IMR-90 (cell line): Measurements from ENCODE around the gene SLC25A6.

Source experiments
- ELK1 ChIP-seq: fragments of 150-350 bp; IDR thresholded peaks from 2 replicates; pipeline ENCODE4 v1.6.1; 2016; ENCODE audit warnings: low read depth, mild to moderate bottlenecking, low read length, moderate library complexity, borderline replicate concordance
- MAFK ChIP-seq: IDR thresholded peaks from 2 replicates; pipeline ENCODE4 v1.6.1; 2012; ENCODE audit warnings: low read depth, low read length, improper control_type of control experiment
- MXI1 ChIP-seq: IDR thresholded peaks from 2 replicates; pipeline ENCODE4 v1.6.1; 2012; ENCODE audit warnings: low read depth, mild to moderate bottlenecking, low read length, moderate library complexity, borderline replicate concordance
- RFX5 ChIP-seq: IDR thresholded peaks from 2 replicates; pipeline ENCODE4 v1.8.0; 2012; ENCODE audit warnings: low read depth, mild to moderate bottlenecking, low read length, moderate library complexity
- TF ChIP-seq, protein P1 (sequence below): conservative IDR thresholded peaks from 2 replicates; pipeline ENCODE4 v1.5.1; 2012; ENCODE audit warnings: mild to moderate bottlenecking, low read depth, low read length, improper control_type of control experiment

- TF ChIP-seq, protein P1, sequence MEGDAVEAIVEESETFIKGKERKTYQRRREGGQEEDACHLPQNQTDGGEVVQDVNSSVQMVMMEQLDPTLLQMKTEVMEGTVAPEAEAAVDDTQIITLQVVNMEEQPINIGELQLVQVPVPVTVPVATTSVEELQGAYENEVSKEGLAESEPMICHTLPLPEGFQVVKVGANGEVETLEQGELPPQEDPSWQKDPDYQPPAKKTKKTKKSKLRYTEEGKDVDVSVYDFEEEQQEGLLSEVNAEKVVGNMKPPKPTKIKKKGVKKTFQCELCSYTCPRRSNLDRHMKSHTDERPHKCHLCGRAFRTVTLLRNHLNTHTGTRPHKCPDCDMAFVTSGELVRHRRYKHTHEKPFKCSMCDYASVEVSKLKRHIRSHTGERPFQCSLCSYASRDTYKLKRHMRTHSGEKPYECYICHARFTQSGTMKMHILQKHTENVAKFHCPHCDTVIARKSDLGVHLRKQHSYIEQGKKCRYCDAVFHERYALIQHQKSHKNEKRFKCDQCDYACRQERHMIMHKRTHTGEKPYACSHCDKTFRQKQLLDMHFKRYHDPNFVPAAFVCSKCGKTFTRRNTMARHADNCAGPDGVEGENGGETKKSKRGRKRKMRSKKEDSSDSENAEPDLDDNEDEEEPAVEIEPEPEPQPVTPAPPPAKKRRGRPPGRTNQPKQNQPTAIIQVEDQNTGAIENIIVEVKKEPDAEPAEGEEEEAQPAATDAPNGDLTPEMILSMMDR, result no peak
- no peak for TF ChIP-seq MAFK
- no peak for TF ChIP-seq ELK1
- TF ChIP-seq MXI1, result no peak
- TF ChIP-seq RFX5, result no peak
Observed at GRCh38 chrX:1440506-1440905, 48.6 kb upstream of the SLC25A6 start.
